AG08396 (cell line): ENCODE results near the gene KCNK4.

ENCODE experiments used
- DNase-seq: peaks from one replicate; pipeline ENCODE4 v3.0.0; 2012; ENCODE audit warnings: low spot score, mixed read lengths

Gene KCNK4

GRCh38 chr11:64324692-64325469, 33.8 kb downstream of the KCNK4 start:
- no peak for DNase-seq

- no peak for DNase-seq
Observed at GRCh38 chr11:64327375-64327774, 36.3 kb downstream of the KCNK4 start.

- DNase-seq = no peak
Observed at GRCh38 chr11:64327993-64328392, 36.9 kb downstream of the KCNK4 start.

GRCh38 chr11:64330888-64331287, 39.8 kb downstream of the KCNK4 start:
- no peak for DNase-seq

GRCh38 chr11:64331569-64332371, 40.7 kb downstream of the KCNK4 start:
- peak; percentile 88 for DNase-seq

- no peak for DNase-seq
Observed at GRCh38 chr11:64333556-64333955, 42.5 kb downstream of the KCNK4 start.

GRCh38 chr11:64334764-64335735, 43.9 kb downstream of the KCNK4 start:
- DNase-seq = peak; percentile 92

GRCh38 chr11:64337538-64338249, 46.6 kb downstream of the KCNK4 start:
- no peak for DNase-seq

GRCh38 chr11:64338716-64339115, 47.6 kb downstream of the KCNK4 start:
- no peak for DNase-seq

- no peak for DNase-seq
Observed at GRCh38 chr11:64339286-64339685, 48.2 kb downstream of the KCNK4 start.

GRCh38 chr11:64339754-64340408, 48.8 kb downstream of the KCNK4 start, which contains the start of gene CCDC88B:
TSS of gene CCDC88B (plus strand) at chr11:64340204. CDS start at chr11:64340267, 63 bp downstream.
- DNase-seq = no peak

GRCh38 chr11:64340671-64341335, 49.7 kb downstream of the KCNK4 start:
- DNase-seq = no peak

GRCh38 chr11:64341429-64341828, 50.3 kb downstream of the KCNK4 start:
- DNase-seq = no peak

GRCh38 chr11:64341851-64342791, 51.0 kb downstream of the KCNK4 start:
- DNase-seq = peak; percentile 97

GRCh38 chr11:64342869-64343745, 52.0 kb downstream of the KCNK4 start:
- no peak for DNase-seq

GRCh38 chr11:64343767-64344559, 52.9 kb downstream of the KCNK4 start:
- no peak for DNase-seq

- no peak for DNase-seq
Observed at GRCh38 chr11:64344787-64345186, 53.7 kb downstream of the KCNK4 start.
